ENCODE data around the gene TBC1D21. TPM values are rescaled to one million over a fixed set of nuclear protein-coding genes. Genes with fewer than 3 reads are reported as not detected.

The TBC1D21 gene
- total RNA-seq, 1 donor from 2014 or later: not detected

GRCh38 chr15:73854265-73854664, 19.1 kb upstream of the TBC1D21 start:
- H3K27me3 ChIP-seq (ENCODE audit: insufficient read depth, low read length): peaks cover 19% of the 10 kb centered on the region
- peaks cover 4% of the 10 kb centered on the region for H3K36me3 Mint-ChIP-seq (ENCODE audit: low read depth, unreplicated experiment)
- no peaks in the 10 kb centered on the region for H3K79me2 ChIP-seq (ENCODE audit: insufficient read depth, low read length)
- DNase-seq (ENCODE audit: low read depth) (no peak), FAIRE-seq (no peak)
- H4K20me1 ChIP-seq (ENCODE audit: insufficient read depth, low read length): no peaks in the 10 kb centered on the region
- TF ChIP-seq EZH2 (IDR thresholded peaks at IDR 0.05; ENCODE audit: insufficient read depth, low read length) (no peak), CTCF (IDR thresholded peaks at IDR 0.05; ENCODE audit: insufficient read depth, low read depth, low read length) (no peak)
- no peak overlapping the region for H3K9ac ChIP-seq (ENCODE audit: low read length)
- no peak overlapping the region for H3K27ac Mint-ChIP-seq (ENCODE audit: unreplicated experiment)
- H3K4me1 Mint-ChIP-seq (ENCODE audit: low read depth, unreplicated experiment): no peaks in the 10 kb centered on the region
- no peak overlapping the region for H3K4me3 Mint-ChIP-seq (ENCODE audit: unreplicated experiment)
- no peaks in the 10 kb centered on the region for H3K36me3 ChIP-seq (ENCODE audit: insufficient read depth, low read length)
- H3K4me2 ChIP-seq (ENCODE audit: low read length): no peak overlapping the region
- H3K27ac ChIP-seq (ENCODE audit: low read depth, low read length): no peak overlapping the region
- peaks cover 79% of the 10 kb centered on the region for H3K27me3 Mint-ChIP-seq (ENCODE audit: low read depth, unreplicated experiment)
- H3K9me3 Mint-ChIP-seq (ENCODE audit: unreplicated experiment): peaks cover 2% of the 10 kb centered on the region
- no peak overlapping the region for H2AFZ ChIP-seq (ENCODE audit: low read depth, low read length)
- H3K4me1 ChIP-seq (ENCODE audit: insufficient read depth, low read length): no peaks in the 10 kb centered on the region
- no peaks in the 10 kb centered on the region for H3K9me3 ChIP-seq (ENCODE audit: insufficient read depth, low read depth, low read length)
- H3K4me3 ChIP-seq (ENCODE audit: insufficient read depth, low read depth, low read length): no peak overlapping the region

- H3K79me2 ChIP-seq (ENCODE audit: insufficient read depth, low read length): no peaks in the 10 kb centered on the region
- H3K4me3 ChIP-seq (ENCODE audit: insufficient read depth, low read depth, low read length): no peak overlapping the region
- no peaks in the 10 kb centered on the region for H3K36me3 ChIP-seq (ENCODE audit: insufficient read depth, low read length)
- no peaks in the 10 kb centered on the region for H3K9me3 ChIP-seq (ENCODE audit: insufficient read depth, low read depth, low read length)
- FAIRE-seq (no peak), DNase-seq (ENCODE audit: low read depth) (no peak)
- H3K4me2 ChIP-seq (ENCODE audit: low read length): no peak overlapping the region
- Mint-ChIP-seq H3K9me3 (ENCODE audit: unreplicated experiment) (peaks cover 2% of the 10 kb centered on the region), H3K4me1 (ENCODE audit: low read depth, unreplicated experiment) (no peaks in the 10 kb centered on the region), H3K27ac (ENCODE audit: unreplicated experiment) (no peak overlapping the region), H3K36me3 (ENCODE audit: low read depth, unreplicated experiment) (peaks cover 4% of the 10 kb centered on the region), H3K27me3 (ENCODE audit: low read depth, unreplicated experiment) (peaks cover 71% of the 10 kb centered on the region), H3K4me3 (ENCODE audit: unreplicated experiment) (no peak overlapping the region)
- H3K27ac ChIP-seq (ENCODE audit: low read depth, low read length): no peak overlapping the region
- no peaks in the 10 kb centered on the region for H4K20me1 ChIP-seq (ENCODE audit: insufficient read depth, low read length)
- H3K4me1 ChIP-seq (ENCODE audit: insufficient read depth, low read length): no peaks in the 10 kb centered on the region
- peaks cover 21% of the 10 kb centered on the region for H3K27me3 ChIP-seq (ENCODE audit: insufficient read depth, low read length)
- TF ChIP-seq EZH2 (IDR thresholded peaks at IDR 0.05; ENCODE audit: insufficient read depth, low read length) (no peak), CTCF (IDR thresholded peaks at IDR 0.05; ENCODE audit: insufficient read depth, low read depth, low read length) (no peak)
- H2AFZ ChIP-seq (ENCODE audit: low read depth, low read length): no peak overlapping the region
- H3K9ac ChIP-seq (ENCODE audit: low read length): no peak overlapping the region
Observed at GRCh38 chr15:73856458-73857192, 16.7 kb upstream of the TBC1D21 start.

All from astrocyte (in vitro differentiated cells and primary cell).